BLaER1 (cell line): ENCODE results near the gene ADAMTS13.

Source experiments
- H3K27ac ChIP-seq: shearing (Covaris generic); formaldehyde crosslinking; 2 replicates; pipeline ENCODE4 v1.8.1; 2022
- H3K27me3 ChIP-seq: shearing (Covaris generic); formaldehyde crosslinking; 2 replicates; pipeline ENCODE4 v1.8.1; 2022
- H3K36me3 ChIP-seq: shearing (Covaris generic); formaldehyde crosslinking; 2 replicates; pipeline ENCODE4 v1.8.1; 2022
- H3K4me1 ChIP-seq: shearing (Covaris generic); formaldehyde crosslinking; 2 replicates; pipeline ENCODE4 v1.8.1; 2022
- H3K4me2 ChIP-seq: shearing (Covaris generic); formaldehyde crosslinking; 2 replicates; pipeline ENCODE4 v1.8.1; 2022
- H3K4me3 ChIP-seq: shearing (Covaris generic); formaldehyde crosslinking; 2 replicates; pipeline ENCODE4 v1.8.1; 2022
- H3K9ac ChIP-seq: shearing (Covaris generic); formaldehyde crosslinking; 2 replicates; pipeline ENCODE4 v1.8.1; 2022
- H3K9me3 ChIP-seq: shearing (Covaris generic); formaldehyde crosslinking; 2 replicates; pipeline ENCODE4 v1.8.1; 2022
- H4K20me1 ChIP-seq: shearing (Covaris generic); formaldehyde crosslinking; 2 replicates; pipeline ENCODE4 v1.8.1; 2022
- Cebpa-rat ChIP-seq: shearing (Covaris generic); IDR thresholded peaks from 2 replicates; pipeline ENCODE4 v1.8.1; 2022

Gene ADAMTS13

DNA sequence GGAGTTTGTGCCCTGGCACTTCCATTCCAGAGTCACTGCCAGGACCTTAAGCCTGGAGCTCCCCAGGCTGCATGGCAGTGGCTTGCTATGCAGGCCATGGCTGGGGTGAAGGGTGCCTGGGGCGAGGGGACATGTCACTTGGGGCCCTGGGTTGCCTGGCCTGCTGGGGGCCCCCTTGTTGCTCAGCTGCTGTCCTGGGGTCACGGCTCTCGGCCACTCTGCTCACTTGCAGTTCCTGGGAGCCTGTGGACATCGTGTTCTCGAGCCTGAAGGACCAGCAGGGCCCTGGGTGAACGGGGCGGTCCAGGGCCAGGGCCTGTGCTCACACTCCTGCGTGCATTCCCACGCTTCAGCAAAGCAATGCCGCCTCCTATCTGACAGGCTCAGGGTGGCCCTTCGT is 71.3 kb downstream of the ADAMTS13 start:
- Histone ChIP-seq H3K36me3 (no peaks in the 10 kb centered on the region), H3K9me3 (no peaks in the 10 kb centered on the region), H3K27me3 (no peaks in the 10 kb centered on the region), H3K4me2 (no peak overlapping the region), H3K27ac (no peak overlapping the region), H3K4me3 (no peak overlapping the region), H3K9ac (no peak overlapping the region), H4K20me1 (no peaks in the 10 kb centered on the region), H3K4me1 (peaks cover 18% of the 10 kb centered on the region)
- no peak for TF ChIP-seq Cebpa-rat

DNA sequence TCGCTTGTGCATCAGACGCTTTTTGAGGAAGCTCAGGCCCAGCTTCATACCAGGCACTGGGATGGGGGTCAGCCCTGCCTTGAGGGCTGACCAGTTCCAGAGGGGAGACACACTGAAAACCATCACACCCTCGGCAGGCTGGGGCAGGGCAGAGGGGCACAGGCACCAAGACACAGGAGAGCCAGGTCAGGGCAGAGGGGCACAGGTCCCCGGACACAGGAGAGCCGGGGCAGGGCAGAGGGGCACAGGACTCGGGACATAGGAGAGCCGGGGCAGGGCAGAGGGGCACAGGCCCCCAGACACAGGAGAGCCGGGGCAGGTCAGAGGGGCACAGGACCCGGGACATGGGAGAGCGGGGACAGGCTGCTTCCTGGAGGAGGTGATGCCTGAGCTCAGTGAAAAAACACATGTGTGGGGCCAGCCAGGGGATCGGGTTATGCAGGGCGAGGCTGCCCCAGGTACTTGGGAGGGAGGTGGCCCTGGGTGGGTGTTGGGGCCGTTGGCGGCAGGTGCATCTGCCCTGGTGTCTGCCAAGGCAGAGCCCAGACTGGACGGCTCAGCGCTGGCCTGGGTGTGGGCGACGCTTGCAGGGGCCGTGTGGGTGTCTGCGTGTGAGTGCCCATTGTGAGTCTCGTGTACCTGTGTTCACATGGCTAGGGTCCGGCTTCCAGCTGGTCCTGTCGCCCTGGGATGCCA is 71.8 kb downstream of the ADAMTS13 start:
- no peaks in the 10 kb centered on the region for H3K9me3 ChIP-seq
- H4K20me1 ChIP-seq, result no peaks in the 10 kb centered on the region
- H3K4me2 ChIP-seq, result no peak overlapping the region
- H3K36me3 ChIP-seq, result no peaks in the 10 kb centered on the region
- TF ChIP-seq Cebpa-rat, result no peak
- H3K27ac ChIP-seq, result no peak overlapping the region
- no peak overlapping the region for H3K9ac ChIP-seq
- peaks cover 18% of the 10 kb centered on the region for H3K4me1 ChIP-seq
- no peak overlapping the region for H3K4me3 ChIP-seq
- no peaks in the 10 kb centered on the region for H3K27me3 ChIP-seq

DNA sequence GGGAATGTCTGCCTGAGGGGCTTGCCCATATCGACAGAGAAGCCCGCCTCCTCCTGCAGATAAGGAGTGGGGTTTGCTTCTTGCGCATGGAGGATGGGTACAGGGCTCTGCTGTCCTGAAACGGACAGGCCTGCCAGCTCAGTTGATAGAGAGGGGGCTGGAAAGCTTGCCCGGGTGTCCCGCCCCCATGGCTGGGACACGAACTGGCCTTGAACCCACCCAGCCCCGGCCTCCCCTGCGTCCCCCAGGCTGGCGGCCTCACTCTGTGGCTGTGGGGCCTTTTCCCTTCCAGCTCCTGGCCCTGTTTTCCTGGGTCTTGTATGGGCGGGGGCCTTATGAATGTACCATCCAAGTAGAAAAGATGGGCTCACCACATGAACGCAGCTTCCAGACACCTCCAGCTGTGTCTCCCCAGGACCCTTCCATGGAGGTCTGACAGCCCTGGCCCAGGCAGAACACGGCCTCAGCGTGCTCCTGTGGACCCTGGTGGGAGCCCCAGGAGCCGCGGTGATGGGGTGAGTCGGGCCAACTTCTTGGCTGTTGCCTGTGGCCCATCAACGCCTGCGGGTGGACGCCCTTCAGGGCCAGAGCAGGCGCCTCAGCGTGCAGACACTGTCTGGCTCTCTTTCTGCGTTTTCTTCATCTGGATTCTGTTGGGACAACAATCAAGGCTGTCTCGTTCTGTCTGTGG is 72.6 kb downstream of the ADAMTS13 start:
- H3K9ac ChIP-seq, result no peak overlapping the region
- no peaks in the 10 kb centered on the region for H3K9me3 ChIP-seq
- no peak for TF ChIP-seq Cebpa-rat
- no peak overlapping the region for H3K4me3 ChIP-seq
- no peak overlapping the region for H3K4me2 ChIP-seq
- peaks cover 18% of the 10 kb centered on the region for H3K4me1 ChIP-seq
- no peak overlapping the region for H3K27ac ChIP-seq
- no peaks in the 10 kb centered on the region for H3K27me3 ChIP-seq
- H4K20me1 ChIP-seq, result no peaks in the 10 kb centered on the region
- H3K36me3 ChIP-seq, result no peaks in the 10 kb centered on the region

DNA sequence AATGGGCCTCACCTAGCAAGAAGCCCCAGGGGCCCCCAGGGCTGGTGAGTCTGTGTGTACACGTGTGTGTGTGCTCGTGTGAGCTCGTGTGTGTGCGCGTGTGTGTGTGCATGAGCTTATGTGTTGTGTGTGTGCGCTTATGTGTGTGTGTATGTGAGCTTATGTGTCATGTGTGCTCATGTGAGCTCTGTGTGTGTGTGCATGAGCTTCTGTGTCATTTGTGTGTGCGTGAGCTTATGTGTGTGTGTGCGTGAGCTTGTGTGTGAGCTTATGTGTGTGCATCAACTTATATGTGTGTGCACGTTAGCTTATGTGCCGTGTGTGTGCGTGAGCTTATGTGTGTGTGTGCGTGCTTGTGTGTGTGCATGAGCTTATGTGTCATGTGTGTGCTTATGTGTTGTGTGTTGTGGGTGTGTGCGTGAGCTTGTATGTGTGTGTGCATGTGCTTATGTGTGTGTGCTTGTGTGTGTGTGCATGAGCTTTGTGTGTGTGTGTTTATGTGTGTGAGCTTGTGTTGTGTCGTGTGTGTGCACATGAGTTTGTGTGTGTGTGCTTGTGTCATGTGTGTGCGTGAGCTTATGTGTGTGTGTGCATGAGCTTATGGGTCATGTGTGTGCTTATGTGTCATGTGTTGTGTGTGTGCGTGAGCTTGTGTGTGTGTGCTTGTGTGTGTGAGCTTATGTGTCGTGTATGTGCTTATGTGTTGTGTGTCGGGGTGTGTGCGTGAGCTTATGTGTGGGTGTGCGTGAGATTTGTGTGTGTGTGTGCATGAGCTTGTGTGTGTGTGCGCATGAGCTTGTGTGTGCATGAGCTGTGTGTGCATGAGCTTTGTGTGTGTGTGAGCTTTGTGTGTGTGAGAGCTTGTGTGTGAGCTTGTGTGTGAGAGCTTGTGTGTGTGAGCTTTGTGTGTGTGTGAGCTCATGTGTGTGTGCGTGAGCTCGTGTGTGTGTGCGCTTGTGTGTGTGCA is 73.4 kb downstream of the ADAMTS13 start:
- H3K9me3 ChIP-seq, result no peaks in the 10 kb centered on the region
- H3K27me3 ChIP-seq, result no peaks in the 10 kb centered on the region
- no peak overlapping the region for H3K9ac ChIP-seq
- no peak overlapping the region for H3K4me3 ChIP-seq
- H3K27ac ChIP-seq, result no peak overlapping the region
- H3K4me1 ChIP-seq, result peaks cover 18% of the 10 kb centered on the region
- H3K36me3 ChIP-seq, result no peaks in the 10 kb centered on the region
- H4K20me1 ChIP-seq, result no peaks in the 10 kb centered on the region
- H3K4me2 ChIP-seq, result peak overlapping the region; percentile 56
- TF ChIP-seq Cebpa-rat, result no peak

DNA sequence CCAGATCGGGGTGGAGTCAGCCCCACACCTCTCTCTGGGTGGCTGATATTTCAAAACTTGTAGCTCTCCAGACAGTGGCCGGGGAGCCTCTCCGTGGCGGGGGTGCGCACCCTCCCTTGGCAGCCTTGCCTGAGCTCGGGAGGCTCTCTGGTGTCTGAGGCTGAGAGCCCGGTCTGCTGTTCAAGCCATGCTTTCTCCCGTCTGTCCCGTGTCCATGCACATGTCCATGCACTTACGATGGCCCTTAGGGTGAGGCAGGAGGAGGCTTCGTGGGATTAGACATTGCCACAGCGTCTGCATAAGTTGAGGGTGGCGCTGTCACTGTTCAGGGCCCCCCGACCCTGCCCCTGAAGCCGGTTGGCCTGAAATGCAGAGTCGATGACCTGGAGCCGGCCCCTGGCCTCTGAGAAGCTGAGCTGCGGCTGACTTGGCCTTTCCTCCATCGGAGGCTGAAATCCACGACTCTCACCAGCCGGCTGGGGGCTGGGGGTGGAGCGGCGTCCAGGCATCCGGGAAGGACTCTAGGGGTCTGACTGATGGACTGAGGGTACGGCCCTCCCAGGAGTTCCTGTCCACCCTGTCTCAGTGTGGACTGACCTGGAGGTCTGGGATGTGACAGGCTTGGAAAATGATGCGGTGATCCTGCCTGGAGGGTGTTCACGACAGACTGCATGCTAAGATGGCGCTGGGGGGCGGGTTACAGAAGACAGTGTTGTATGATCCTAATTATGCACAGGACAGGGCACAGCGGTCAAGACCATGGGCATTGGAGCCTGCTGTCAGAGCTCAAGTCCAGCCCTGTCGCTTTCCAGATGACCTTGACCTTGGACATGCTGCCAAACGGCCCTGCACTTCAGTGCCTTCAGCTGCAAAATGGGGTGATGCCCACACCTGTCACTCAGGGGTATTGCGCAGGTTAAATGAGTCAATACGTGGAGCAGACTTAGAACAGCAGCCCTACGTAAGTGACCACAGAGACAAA is 75.0 kb downstream of the ADAMTS13 start:
- H3K27me3 ChIP-seq, result no peaks in the 10 kb centered on the region
- no peak for TF ChIP-seq Cebpa-rat
- peak overlapping the region; percentile 56 for H3K4me2 ChIP-seq
- H4K20me1 ChIP-seq, result no peaks in the 10 kb centered on the region
- peak overlapping the region; percentile 11; the same call in 1 of the 2 replicates for H3K27ac ChIP-seq
- peaks cover 18% of the 10 kb centered on the region for H3K4me1 ChIP-seq
- peaks cover 11% of the 10 kb centered on the region for H3K9me3 ChIP-seq
- no peak overlapping the region for H3K4me3 ChIP-seq
- no peak overlapping the region for H3K9ac ChIP-seq
- H3K36me3 ChIP-seq, result no peaks in the 10 kb centered on the region

DNA sequence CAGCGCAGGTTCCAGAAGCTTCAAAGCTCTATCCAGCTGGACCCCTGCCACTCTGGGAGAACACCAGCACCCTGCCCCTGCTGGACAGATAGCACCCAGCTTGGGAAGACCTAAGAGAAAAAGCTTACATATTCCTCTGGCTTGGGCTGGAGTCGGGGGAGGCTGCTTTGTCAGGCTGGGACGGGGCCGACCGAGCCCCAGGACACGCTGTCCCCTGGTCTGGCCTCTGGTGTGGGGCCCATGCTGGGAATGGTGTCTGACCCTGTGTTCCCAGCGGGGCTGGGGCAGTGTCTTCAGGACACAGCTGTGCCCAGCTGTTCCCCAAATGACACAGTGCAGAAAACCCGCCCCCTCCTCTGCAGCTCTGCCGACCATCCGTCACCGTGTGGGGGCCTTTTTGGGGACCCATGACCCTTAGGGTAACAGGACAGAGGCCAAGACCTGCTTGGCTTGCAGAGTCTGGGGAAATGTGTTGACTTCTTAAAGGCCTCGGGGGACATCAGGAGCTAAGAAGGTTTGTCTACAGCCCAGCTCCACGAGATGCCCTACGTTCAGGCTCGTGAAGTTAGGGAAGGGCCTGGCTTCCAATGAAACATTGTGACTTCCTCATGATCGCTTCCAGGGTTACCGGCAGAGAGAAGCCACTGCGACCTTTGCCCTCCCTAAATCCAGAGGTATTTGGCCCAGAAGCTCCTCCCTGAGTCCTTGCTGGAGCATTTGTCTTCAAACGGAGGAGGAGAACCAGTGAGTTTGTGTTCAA is 77.1 kb downstream of the ADAMTS13 start:
- no peak overlapping the region for H3K4me2 ChIP-seq
- H3K9ac ChIP-seq, result no peak overlapping the region
- no peaks in the 10 kb centered on the region for H3K36me3 ChIP-seq
- H3K4me3 ChIP-seq, result no peak overlapping the region
- TF ChIP-seq Cebpa-rat, result no peak
- peaks cover 22% of the 10 kb centered on the region for H3K9me3 ChIP-seq
- H4K20me1 ChIP-seq, result no peaks in the 10 kb centered on the region
- H3K27me3 ChIP-seq, result no peaks in the 10 kb centered on the region
- peaks cover 12% of the 10 kb centered on the region for H3K4me1 ChIP-seq
- no peak overlapping the region for H3K27ac ChIP-seq

DNA sequence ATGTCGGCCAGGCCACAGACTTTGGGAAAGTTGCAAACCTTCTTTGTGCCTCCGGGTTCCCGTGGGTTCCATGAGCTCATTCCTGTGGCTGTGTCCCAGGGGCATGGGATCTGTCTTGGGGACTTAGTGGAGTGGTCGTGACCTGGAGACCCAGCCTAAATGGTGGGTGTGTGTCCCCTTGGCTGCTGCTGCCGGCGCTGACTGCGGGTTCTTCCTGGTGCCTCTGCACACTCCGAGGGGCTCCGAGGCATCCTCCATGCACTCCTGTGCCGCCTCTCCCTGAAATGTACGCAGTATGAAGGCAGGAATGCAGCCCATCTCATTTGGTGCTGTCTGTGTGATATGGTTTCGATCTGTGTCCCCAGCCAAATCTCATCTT is 77.7 kb downstream of the ADAMTS13 start:
- Histone ChIP-seq H3K9ac (no peak overlapping the region), H3K4me2 (no peak overlapping the region), H3K27me3 (no peaks in the 10 kb centered on the region), H3K36me3 (no peaks in the 10 kb centered on the region), H3K4me3 (no peak overlapping the region), H3K27ac (no peak overlapping the region), H4K20me1 (no peaks in the 10 kb centered on the region), H3K4me1 (peaks cover 12% of the 10 kb centered on the region), H3K9me3 (peaks cover 22% of the 10 kb centered on the region)
- TF ChIP-seq Cebpa-rat, result no peak

DNA sequence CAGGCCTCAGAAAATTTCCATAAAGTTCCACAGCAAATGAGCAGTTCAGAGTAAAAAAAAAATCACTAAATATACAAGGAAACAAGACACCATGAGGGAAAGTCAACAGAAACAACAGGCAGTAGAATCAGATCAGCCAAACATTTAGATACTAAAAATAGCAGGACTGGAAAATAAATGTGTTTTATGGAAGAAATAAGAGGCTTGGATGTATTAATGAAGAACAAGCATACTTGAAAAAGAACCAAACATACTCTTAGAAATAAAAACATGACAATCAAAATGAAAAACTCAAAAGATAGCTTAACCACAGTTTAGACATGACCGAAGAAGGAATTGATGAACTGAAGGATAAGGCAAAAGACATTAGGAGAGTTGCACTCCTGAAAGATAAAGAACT is 79.9 kb downstream of the ADAMTS13 start:
- peaks cover 7% of the 10 kb centered on the region; the same call in 1 of the 2 replicates for H3K4me1 ChIP-seq
- H3K9me3 ChIP-seq, result peaks cover 22% of the 10 kb centered on the region
- H3K4me3 ChIP-seq, result no peak overlapping the region
- H3K36me3 ChIP-seq, result no peaks in the 10 kb centered on the region
- TF ChIP-seq Cebpa-rat, result no peak
- no peaks in the 10 kb centered on the region for H3K27me3 ChIP-seq
- no peak overlapping the region for H3K4me2 ChIP-seq
- H3K9ac ChIP-seq, result no peak overlapping the region
- no peaks in the 10 kb centered on the region for H4K20me1 ChIP-seq
- no peak overlapping the region for H3K27ac ChIP-seq
